H1 (cell line): ENCODE results near the gene LAMB1. TPM values are rescaled to one million over a fixed set of nuclear protein-coding genes. Genes with fewer than 3 reads are reported as not detected.

Experiments
- GABPA ChIP-seq: IDR thresholded peaks from 2 replicates; pipeline ENCODE4 v1.6.1; 2011; ENCODE audit warnings: mild to moderate bottlenecking, low read length, moderate library complexity, borderline replicate concordance; ENCODE audit not compliant: insufficient read depth
- polyA plus RNA-seq, 7 experiments: library from polyadenylated mRNA; depleted of rRNA in 3 of 7; stranded (reverse) in 5 of 7; unstranded in 2 of 7; fragments of >200 nt in 5 of 7; fragments of 200-250 nt in 2 of 7; gene quantifications; 1 replicate in 5 of 7; 2 replicates in 1 of 7; 4 replicates in 1 of 7; pipeline versions ENCODE4 v1.2.1 to v1.2.3, GENCODE V29; 2011 to 2013; ENCODE audit warnings: missing spikeins in 2 of 7, mixed read lengths in 2 of 7
- total RNA-seq: library from RNA; stranded (reverse); fragmentation: NEBNext Ultra II Directional; extraction: Animal tissue kit (Norgen Biotek cat#: 25700); gene quantifications from 2 replicates; pipeline ENCODE4 v1.2.1, GENCODE V29; 2021

The LAMB1 gene
- total and polyA plus RNA-seq, 2 of the 8 experiments (the other 6 are each of a cell fraction or from before 2014, with no cell fraction given) = 31.9 to 38.5 TPM

- TF ChIP-seq GABPA = no peak
- TF ChIP-seq, all 59 proteins: peak for 0
Observed at GRCh38 chr7:107918948-107919347, 84.0 kb downstream of the LAMB1 start (continued).
